Measurements from ENCODE around the gene ACOT9.

DNA sequence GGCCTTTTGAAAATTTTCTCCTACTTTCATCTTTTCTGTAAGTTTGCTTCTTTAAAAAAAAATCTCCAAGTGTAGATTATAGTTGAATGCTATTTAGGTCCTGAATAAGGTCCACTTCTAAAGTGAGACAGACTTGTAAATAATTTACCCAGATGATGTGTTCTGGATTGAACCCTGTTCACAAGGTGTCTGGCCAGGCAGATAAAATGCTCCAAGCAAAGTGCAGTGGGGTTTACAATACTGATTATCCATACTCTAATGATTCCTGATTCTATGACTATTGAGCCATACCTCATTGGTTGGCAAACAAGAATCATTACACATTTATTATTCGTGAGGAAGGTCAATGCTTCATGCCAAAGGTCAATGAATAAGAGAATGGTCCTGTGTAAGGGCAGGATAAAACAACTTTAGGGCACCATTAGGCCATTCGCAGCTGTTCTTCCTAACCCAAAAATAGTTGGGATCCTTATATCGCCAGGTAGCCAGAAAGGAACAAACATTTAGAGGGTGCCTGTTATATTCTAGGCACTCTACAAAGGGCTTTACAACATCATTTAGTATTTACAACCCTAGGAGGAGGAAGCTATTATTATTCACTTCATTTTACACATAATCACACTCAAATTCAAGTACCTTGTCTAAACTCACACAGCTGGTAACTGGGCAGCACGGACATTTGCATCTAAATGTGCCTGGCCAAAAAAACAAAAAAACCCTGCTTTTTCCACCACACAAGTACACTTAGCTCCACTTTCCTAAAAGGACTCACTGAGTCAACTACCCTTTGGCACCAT is 21.3 kb upstream of the ACOT9 start:
- TF ChIP-seq CTCF (IDR thresholded peaks at IDR 0.05; ENCODE audit: insufficient read depth, low read length, poor library complexity, severe bottlenecking): no peak
- no peak for TF ChIP-seq EZH2phosphoT487 (conservative IDR thresholded peaks at IDR 0.05; ENCODE audit: low read length)
